Effector memory CD4-positive, alpha-beta T cell (primary cell): ENCODE results near the gene DBH.

Experiments used
- DNase-seq, 3 donors: peaks; one replicate each; pipeline ENCODE4 v3.0.0-alpha.2; 2020
- H3K27ac ChIP-seq: 2 replicates; pipeline ENCODE4 v1.7.0; 2013; ENCODE audit warnings: mild to moderate bottlenecking, low read length, moderate library complexity; ENCODE audit not compliant: insufficient read depth, poor library complexity, severe bottlenecking
- H3K27me3 ChIP-seq: replicated peaks from 2 replicates; pipeline ENCODE4 v1.7.0; 2013; ENCODE audit warnings: mild to moderate bottlenecking, low read length; ENCODE audit not compliant: insufficient read depth, control insufficient read depth, poor library complexity, severe bottlenecking
- H3K36me3 ChIP-seq: 2 replicates; pipeline ENCODE4 v1.7.0; 2013; ENCODE audit warnings: mild to moderate bottlenecking, low read length, moderate library complexity; ENCODE audit not compliant: control insufficient read depth, insufficient read depth
- H3K4me1 ChIP-seq: 2 replicates; pipeline ENCODE4 v1.7.0; 2013; ENCODE audit warnings: low read length, mild to moderate bottlenecking; ENCODE audit not compliant: control insufficient read depth, insufficient read depth, poor library complexity, severe bottlenecking
- H3K4me3 ChIP-seq: 2 replicates; pipeline ENCODE4 v1.7.0; 2013; ENCODE audit warnings: low read length, low read depth, mild to moderate bottlenecking; ENCODE audit not compliant: insufficient read depth, poor library complexity, severe bottlenecking
- H3K9me3 ChIP-seq: 2 replicates; pipeline ENCODE4 v1.7.0; 2013; ENCODE audit warnings: mild to moderate bottlenecking, low read length, moderate library complexity; ENCODE audit not compliant: control insufficient read depth

Gene DBH

DNA sequence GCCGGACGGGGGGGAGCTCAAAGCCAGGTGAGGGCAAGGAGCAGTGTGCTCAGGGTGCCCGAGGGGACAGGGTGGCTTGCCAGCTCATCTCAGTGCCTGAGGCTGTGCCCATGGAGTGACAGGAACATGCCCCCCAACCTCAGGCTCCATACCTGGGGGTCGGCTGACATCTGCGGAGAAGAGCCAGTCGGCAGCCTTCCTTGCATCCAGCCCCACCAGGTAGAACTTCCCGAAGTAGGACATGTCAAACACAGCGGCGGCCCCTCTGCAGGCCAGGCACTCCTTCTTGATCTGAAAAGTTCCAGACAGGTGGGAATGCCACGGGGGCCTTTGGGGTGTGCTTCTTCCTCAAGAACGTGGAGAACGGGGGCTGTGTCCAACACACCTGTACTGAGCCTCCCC, 59.9 kb downstream of the DBH start:
- H3K27ac ChIP-seq, result no peak overlapping the region
- H3K4me3 ChIP-seq, result no peak overlapping the region
- H3K4me1 ChIP-seq, result peaks cover 6% of the 10 kb centered on the region
- H3K27me3 ChIP-seq, result no peaks in the 10 kb centered on the region
- no peak for DNase-seq
- no peaks in the 10 kb centered on the region for H3K36me3 ChIP-seq
- H3K9me3 ChIP-seq, result no peaks in the 10 kb centered on the region

DNA sequence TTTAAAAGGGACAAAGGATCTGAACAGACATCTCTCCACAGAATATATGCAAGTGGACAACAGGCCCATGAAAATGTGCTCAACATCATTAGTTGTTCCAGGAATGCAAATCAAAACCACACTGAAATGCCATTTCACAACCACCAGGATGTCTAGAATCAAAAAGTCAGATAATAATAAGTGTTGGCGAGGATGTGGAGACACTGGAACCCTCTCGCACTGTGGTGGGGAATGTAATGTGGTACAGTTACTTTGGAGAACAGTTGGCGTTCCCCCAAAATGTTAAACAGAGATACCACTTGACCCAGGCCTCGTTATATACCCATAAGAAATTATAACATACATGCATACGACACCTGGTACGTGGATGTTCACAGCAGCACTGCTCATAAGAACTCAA, 63.4 kb downstream of the DBH start:
- Histone ChIP-seq H3K36me3 (no peaks in the 10 kb centered on the region), H3K27ac (no peak overlapping the region), H3K4me3 (no peak overlapping the region), H3K27me3 (no peaks in the 10 kb centered on the region), H3K9me3 (no peaks in the 10 kb centered on the region), H3K4me1 (peaks cover 30% of the 10 kb centered on the region)
- DNase-seq, result no peak

DNA sequence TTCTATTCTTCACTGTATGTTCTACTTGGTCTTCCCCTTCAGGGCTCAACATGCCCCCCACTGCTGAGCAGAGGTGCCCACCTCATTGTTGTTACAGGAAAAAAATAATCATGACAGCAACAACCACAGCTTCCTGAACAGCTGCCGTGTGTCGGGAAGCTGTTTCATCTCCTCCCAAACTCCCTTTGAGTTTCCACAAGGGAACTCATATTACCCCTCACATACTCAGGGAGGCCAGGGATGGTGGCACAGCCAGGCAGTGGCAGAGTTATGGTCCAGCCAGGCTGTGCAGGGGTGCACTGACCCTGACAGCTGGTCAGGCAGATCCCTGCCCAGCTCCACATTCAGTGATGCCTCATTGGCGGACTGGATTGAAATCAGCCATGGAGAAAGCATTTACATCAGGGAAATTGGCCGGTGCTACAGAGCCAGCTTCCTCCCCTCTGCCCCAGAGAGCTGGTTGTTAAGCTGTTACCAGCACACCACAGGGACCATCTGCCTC, 64.7 kb downstream of the DBH start:
- Histone ChIP-seq H3K36me3 (no peaks in the 10 kb centered on the region), H3K27ac (peak overlapping the region; percentile 79), H3K4me3 (no peak overlapping the region), H3K9me3 (no peaks in the 10 kb centered on the region), H3K4me1 (peaks cover 30% of the 10 kb centered on the region), H3K27me3 (no peaks in the 10 kb centered on the region)
- no peak for DNase-seq

DNA sequence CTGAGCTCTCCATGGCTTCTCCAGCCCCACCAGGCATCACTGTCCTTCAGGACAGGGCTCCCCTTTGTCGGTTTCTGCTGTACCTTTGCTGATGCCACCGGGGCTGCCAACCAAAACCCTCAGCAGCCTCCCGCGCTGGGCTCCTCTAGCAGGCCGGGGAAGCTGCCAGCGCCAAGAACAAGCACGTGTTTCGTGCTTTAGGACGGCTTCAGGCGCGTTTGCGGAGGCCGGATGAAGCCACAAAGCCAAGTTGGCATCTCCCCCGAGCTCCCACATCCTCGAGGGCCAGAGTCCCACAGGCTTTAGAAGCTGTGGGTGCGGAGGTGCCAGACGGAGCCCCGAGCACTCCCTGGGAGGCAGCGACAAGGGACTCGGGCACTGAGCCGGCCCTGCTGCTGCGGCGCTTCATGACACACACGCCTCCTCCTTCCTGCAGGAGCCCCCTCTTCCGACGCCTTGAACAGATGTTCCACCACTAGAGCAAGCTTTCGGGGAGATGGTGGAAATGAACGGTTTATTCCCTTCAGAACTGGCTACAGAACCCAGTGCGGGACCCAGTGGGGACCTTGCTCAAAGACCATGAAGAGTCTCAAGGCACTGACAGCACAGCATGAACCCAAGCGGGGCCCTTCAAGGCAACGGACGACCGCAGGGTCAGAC, 65.3 kb downstream of the DBH start:
- peak in 2 of 3 donors; percentile 25 to 43 for DNase-seq
- no peaks in the 10 kb centered on the region for H3K27me3 ChIP-seq
- no peaks in the 10 kb centered on the region for H3K9me3 ChIP-seq
- no peaks in the 10 kb centered on the region for H3K36me3 ChIP-seq
- peak overlapping the region; percentile 79 for H3K27ac ChIP-seq
- peaks cover 30% of the 10 kb centered on the region for H3K4me1 ChIP-seq
- peak overlapping the region; percentile 40 for H3K4me3 ChIP-seq

DNA sequence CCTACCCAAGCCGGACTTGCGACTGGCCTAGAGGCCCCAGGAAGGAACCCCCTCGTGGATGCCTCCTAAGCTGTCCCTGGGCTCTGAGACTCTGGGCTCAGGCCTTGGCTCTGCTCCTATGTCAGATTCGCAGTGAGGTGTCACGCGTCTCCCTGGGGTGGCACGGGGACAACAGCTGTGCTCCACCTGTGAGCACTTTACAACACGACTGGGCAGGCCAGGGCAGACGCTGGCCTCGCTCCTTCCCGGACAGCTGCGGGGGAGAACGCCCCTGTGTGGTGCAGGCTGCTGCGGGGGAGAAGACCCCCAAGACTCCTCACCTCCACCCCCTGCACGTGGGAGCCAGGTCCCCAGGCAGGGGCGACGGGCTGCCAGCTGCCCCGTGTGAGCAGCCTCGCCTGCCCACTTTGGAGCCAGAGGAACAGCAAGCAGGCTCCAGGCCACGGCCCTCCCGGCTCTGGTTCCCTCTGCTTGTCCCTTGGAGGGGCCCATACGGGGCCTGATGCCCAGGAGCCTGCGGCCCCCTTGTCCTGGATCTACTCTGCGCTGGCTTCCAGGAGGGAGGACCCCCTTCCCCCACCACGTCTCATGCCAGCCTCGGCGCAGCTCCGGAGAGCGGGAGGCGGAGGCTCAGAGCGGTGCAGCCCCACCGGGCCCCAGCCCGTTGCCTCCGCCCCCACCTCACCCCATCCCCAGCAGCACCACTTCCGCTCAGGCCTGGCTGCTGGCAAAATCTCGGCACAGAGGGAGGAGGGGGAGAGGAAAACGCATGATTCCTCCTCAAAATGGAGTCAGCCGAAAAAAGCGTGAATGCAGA, 66.0 kb downstream of the DBH start:
- H3K27ac ChIP-seq, result peak overlapping the region; percentile 79
- no peaks in the 10 kb centered on the region for H3K27me3 ChIP-seq
- peaks cover 30% of the 10 kb centered on the region for H3K4me1 ChIP-seq
- DNase-seq, result peak; percentile 17 to 55 (median 26)
- H3K4me3 ChIP-seq, result peak overlapping the region; percentile 40
- H3K9me3 ChIP-seq, result no peaks in the 10 kb centered on the region
- H3K36me3 ChIP-seq, result no peaks in the 10 kb centered on the region

DNA sequence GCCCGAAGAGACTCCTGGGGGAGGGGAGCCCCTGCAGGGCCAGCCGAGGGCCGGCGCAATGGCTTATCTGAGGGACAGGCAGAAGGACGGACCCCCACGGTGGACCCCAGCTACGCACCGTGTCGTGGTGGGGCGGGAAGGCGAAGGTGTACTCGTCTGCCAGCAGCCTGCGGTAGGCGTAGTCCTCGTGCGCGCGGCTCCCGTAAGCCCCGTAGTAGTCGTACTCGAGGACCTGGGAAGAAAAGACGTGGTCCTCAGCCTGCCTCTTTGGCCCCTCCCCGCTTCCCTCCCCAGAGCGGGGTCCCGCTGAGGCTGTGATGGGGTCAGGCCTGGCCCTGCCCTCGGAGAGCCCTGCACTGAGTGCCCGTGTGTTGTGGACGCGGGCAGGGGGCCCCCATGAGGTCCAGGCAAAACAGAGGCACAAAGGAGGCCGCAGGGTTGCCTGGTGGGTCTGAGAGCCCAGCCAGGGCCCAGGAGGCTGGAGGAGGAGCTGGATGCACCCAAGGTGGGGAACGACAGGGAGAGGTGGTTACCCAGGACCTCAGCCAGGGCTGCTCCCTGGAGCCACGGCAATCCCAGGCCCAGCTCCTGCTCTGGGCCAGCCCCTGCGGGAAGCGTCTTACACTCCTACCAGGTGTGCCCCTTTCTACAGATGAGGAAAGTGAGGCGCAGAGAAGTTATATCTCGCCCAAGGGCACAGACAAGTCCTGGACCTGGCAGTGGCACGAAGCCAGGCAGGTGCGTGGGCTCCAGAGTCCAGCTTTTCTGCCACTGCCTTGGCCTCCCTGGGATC, 66.8 kb downstream of the DBH start:
- no peak for DNase-seq
- peaks cover 30% of the 10 kb centered on the region for H3K4me1 ChIP-seq
- no peaks in the 10 kb centered on the region for H3K27me3 ChIP-seq
- H3K4me3 ChIP-seq, result peak overlapping the region; percentile 40
- H3K36me3 ChIP-seq, result no peaks in the 10 kb centered on the region
- peak overlapping the region; percentile 79 for H3K27ac ChIP-seq
- H3K9me3 ChIP-seq, result no peaks in the 10 kb centered on the region

DNA sequence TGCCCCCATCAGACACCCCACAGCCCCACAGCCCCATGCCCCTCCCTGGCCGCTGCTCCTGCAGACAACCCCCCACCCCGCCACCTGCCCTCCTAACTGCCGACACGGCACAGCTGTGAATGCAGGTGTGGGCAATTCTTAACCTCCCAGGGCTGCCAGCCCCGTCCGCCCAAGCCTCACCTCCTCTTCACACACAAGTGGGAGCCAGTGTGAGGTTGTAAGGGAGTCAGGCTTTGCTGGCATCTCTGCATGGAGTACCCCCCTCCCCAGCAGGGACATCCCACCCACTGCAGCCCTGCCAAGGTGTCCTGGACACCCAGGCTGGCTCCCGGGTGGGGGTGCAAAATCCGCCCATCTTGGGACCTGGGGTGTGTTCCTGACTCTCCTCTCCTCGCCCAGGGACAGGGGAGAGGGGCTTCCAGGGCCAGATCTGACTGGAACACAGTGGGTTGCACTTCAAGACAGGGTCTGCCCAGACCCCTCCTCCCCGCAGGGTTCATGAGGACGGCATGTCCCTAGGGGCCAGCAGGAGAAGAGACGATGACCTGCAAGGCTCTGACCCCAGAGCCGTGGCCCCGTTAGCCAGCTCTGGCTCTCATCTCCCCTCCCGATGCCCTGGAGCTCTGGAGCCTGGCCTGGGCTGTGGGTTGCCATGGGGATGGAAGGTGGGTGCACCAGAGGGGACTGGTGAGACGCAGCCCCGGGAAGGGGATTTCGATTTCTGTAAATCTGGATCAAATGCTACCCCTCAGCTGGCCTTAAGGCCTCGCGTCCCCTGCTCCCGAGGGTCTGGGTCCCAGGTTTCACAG, 67.6 kb downstream of the DBH start:
- Histone ChIP-seq H3K4me3 (no peak overlapping the region), H3K4me1 (peaks cover 30% of the 10 kb centered on the region), H3K27ac (peak overlapping the region; percentile 79), H3K36me3 (no peaks in the 10 kb centered on the region), H3K9me3 (no peaks in the 10 kb centered on the region), H3K27me3 (no peaks in the 10 kb centered on the region)
- DNase-seq, result no peak

DNA sequence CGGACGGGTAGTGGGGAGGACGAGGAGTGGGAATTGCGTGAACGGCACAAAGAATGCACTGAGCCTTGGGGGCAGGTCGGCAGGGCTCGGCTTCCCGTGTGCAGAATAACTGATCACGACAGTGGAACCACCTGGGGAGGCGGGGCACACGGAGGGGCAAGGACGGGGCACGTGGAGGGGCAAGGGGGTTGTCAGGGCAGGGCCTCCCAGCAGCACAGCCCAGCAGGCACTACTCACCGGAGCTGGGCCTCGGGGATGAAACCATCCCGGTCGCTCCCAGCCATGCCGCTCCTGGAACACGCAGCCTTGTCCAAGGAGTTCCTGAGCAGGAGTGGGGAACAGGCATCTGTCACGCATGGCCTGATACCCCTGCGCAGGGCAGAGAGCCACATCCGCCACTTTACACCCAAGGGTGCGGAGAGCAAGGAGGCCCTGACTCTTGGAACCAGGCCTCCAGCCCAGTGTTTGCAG, 68.6 kb downstream of the DBH start:
- Histone ChIP-seq H3K4me1 (peaks cover 39% of the 10 kb centered on the region), H3K27ac (no peak overlapping the region), H3K27me3 (no peaks in the 10 kb centered on the region), H3K36me3 (no peaks in the 10 kb centered on the region), H3K9me3 (no peaks in the 10 kb centered on the region), H3K4me3 (no peak overlapping the region)
- no peak for DNase-seq

DNA sequence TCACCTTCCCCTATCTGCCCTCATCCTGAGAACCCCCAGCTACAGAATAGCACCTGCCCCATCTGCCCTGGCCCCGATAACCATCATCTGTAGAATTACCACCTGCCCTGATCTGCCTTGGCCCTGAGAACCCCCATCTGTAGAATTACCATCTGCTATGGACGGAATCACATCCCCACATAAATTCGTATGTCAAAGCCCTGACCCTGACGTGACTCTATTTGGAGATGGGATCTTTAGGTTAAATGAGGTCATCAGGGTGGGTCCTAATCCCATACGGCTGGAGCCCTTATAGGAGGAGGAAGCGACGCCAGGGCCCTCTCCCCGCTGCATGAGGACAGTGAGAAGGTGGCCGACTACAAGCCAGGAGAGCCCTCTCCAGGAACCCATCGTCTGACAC, 69.4 kb downstream of the DBH start:
- no peaks in the 10 kb centered on the region for H3K27me3 ChIP-seq
- H3K36me3 ChIP-seq, result no peaks in the 10 kb centered on the region
- peaks cover 41% of the 10 kb centered on the region for H3K4me1 ChIP-seq
- H3K27ac ChIP-seq, result no peak overlapping the region
- no peak for DNase-seq
- H3K9me3 ChIP-seq, result no peaks in the 10 kb centered on the region
- H3K4me3 ChIP-seq, result no peak overlapping the region
